ENCODE results near the gene ZNF385A.
A peak's percentile ranks its signal among the peaks of the same experiment; 100 is the strongest.

Gene ZNF385A

GRCh38 chr12:54413284-54414190 lies 29.0 kb upstream of the ZNF385A start:
- Histone ChIP-seq H3K4me1 (ENCODE audit: control insufficient read depth, insufficient read depth, low read length) (peaks cover 1% of the 10 kb centered on the region; the same call in 1 of the 2 replicates), H3K9me3 (ENCODE audit: control insufficient read depth, insufficient read depth, low read length) (no peaks in the 10 kb centered on the region), H3K36me3 (ENCODE audit: control insufficient read depth, insufficient read depth, low read length) (no peaks in the 10 kb centered on the region), H3K4me3 (ENCODE audit: low read length) (no peak overlapping the region), H3K27ac (ENCODE audit: low read length) (no peak overlapping the region), H3K27me3 (ENCODE audit: control insufficient read depth, insufficient read depth, low read length) (no peaks in the 10 kb centered on the region)
- WGBS (ENCODE audit: insufficient coverage, insufficient read length), result no CpG with 5 or more reads among the region's 9 CpGs
- no peak for DNase-seq (ENCODE audit: low read depth, low spot score)

GRCh38 chr12:54412786-54413185 lies 28.3 kb upstream of the ZNF385A start:
- no peak for DNase-seq (ENCODE audit: low read depth, low spot score)
- H3K27ac ChIP-seq (ENCODE audit: low read length), result no peak overlapping the region
- peaks cover 3% of the 10 kb centered on the region for H3K36me3 ChIP-seq (ENCODE audit: control insufficient read depth, insufficient read depth, low read length)
- no CpG with 5 or more reads among the region's 3 CpGs for WGBS (ENCODE audit: insufficient coverage, insufficient read length)
- H3K4me3 ChIP-seq (ENCODE audit: low read length), result no peak overlapping the region
- H3K4me1 ChIP-seq (ENCODE audit: control insufficient read depth, insufficient read depth, low read length), result peaks cover 1% of the 10 kb centered on the region; the same call in 1 of the 2 replicates
- no peaks in the 10 kb centered on the region for H3K27me3 ChIP-seq (ENCODE audit: control insufficient read depth, insufficient read depth, low read length)
- H3K9me3 ChIP-seq (ENCODE audit: control insufficient read depth, insufficient read depth, low read length), result no peaks in the 10 kb centered on the region

DNA sequence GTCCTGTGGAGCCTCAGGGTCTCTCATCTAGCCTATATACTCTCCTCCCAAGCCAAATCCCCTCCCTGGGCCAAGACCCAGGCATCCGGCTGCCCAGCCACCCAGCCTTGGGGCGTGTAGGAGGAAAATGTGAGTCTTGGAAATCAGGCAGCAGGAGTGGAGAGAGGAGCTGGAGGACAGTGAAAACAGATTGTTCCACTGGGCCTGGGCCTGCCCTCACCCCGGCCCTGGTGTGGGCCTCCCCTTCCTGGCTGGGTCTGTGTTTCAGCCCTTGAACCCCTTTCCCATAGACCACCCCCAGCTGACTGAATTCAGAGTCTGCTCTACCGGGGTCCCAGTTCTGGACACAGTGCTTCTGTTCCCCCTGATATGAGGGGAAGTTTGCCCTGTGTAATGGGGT lies 27.8 kb upstream of the ZNF385A start:
- Histone ChIP-seq H3K27me3 (ENCODE audit: control insufficient read depth, insufficient read depth, low read length) (no peaks in the 10 kb centered on the region), H3K27ac (ENCODE audit: low read length) (no peak overlapping the region), H3K4me3 (ENCODE audit: low read length) (no peak overlapping the region), H3K9me3 (ENCODE audit: control insufficient read depth, insufficient read depth, low read length) (no peaks in the 10 kb centered on the region), H3K36me3 (ENCODE audit: control insufficient read depth, insufficient read depth, low read length) (peaks cover 5% of the 10 kb centered on the region), H3K4me1 (ENCODE audit: control insufficient read depth, insufficient read depth, low read length) (peaks cover 1% of the 10 kb centered on the region; the same call in 1 of the 2 replicates)
- no peak for DNase-seq (ENCODE audit: low read depth, low spot score)
- WGBS (ENCODE audit: insufficient coverage, insufficient read length), result no CpG with 5 or more reads among the region's 4 CpGs

DNA sequence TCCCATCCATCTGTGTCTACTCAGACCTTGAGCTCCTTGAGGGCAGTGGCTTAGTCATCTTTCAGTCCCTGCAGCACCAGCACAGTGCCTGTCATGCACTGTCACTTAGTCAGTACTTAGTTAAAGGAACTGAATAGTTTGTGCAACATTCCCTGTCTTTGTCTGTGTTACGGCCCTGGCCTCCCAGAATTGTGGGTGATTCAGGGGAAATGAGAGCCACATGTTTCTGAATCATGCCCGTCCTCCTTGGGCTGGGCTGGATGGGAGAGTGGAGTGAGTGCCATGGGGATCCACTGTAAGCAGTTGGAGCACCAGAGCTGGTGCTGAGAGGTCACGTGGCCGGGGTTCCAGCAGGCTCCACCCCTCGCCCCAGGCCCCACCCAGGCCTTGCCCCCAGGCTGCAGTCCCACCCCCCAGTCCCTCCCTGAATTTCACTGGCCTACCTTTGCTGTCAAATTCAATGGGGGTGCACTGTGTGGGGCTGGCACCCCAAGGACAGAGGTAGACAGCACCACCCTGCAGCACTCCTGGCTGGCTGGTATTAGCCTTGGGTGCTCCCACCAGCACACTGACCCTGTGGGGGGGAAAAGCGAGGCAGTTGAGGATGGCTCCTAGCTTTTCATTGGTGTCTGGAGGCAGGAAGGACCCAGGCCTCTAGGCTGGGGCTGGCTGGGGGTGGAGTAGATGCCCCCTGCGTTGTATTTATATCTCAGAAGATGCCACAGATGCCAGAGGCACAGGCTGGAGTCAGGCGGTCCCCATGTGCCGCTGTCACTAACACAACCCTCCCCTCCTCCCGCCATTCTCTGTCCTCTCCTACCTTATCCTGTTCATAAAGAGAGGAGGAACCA lies 27.1 kb upstream of the ZNF385A start:
- DNase-seq (ENCODE audit: low read depth, low spot score), result no peak
- no peaks in the 10 kb centered on the region for H3K9me3 ChIP-seq (ENCODE audit: control insufficient read depth, insufficient read depth, low read length)
- peaks cover 5% of the 10 kb centered on the region for H3K36me3 ChIP-seq (ENCODE audit: control insufficient read depth, insufficient read depth, low read length)
- H3K4me3 ChIP-seq (ENCODE audit: low read length), result no peak overlapping the region
- H3K27ac ChIP-seq (ENCODE audit: low read length), result no peak overlapping the region
- no CpG with 5 or more reads among the region's 10 CpGs for WGBS (ENCODE audit: insufficient coverage, insufficient read length)
- H3K27me3 ChIP-seq (ENCODE audit: control insufficient read depth, insufficient read depth, low read length), result no peaks in the 10 kb centered on the region
- H3K4me1 ChIP-seq (ENCODE audit: control insufficient read depth, insufficient read depth, low read length), result 0 out of 2 replicates have a peak, but pooled peaks cover 1% of the 10 kb centered on the region

GRCh38 chr12:54409267-54409666 lies 24.7 kb upstream of the ZNF385A start:
- Histone ChIP-seq H3K9me3 (ENCODE audit: control insufficient read depth, insufficient read depth, low read length) (no peaks in the 10 kb centered on the region), H3K36me3 (ENCODE audit: control insufficient read depth, insufficient read depth, low read length) (peaks cover 5% of the 10 kb centered on the region), H3K27ac (ENCODE audit: low read length) (no peak overlapping the region), H3K27me3 (ENCODE audit: control insufficient read depth, insufficient read depth, low read length) (no peaks in the 10 kb centered on the region), H3K4me1 (ENCODE audit: control insufficient read depth, insufficient read depth, low read length) (0 out of 2 replicates have a peak, but pooled peaks cover 1% of the 10 kb centered on the region), H3K4me3 (ENCODE audit: low read length) (no peak overlapping the region)
- no CpG with 5 or more reads among the region's 8 CpGs for WGBS (ENCODE audit: insufficient coverage, insufficient read length)
- no peak for DNase-seq (ENCODE audit: low read depth, low spot score)

DNA sequence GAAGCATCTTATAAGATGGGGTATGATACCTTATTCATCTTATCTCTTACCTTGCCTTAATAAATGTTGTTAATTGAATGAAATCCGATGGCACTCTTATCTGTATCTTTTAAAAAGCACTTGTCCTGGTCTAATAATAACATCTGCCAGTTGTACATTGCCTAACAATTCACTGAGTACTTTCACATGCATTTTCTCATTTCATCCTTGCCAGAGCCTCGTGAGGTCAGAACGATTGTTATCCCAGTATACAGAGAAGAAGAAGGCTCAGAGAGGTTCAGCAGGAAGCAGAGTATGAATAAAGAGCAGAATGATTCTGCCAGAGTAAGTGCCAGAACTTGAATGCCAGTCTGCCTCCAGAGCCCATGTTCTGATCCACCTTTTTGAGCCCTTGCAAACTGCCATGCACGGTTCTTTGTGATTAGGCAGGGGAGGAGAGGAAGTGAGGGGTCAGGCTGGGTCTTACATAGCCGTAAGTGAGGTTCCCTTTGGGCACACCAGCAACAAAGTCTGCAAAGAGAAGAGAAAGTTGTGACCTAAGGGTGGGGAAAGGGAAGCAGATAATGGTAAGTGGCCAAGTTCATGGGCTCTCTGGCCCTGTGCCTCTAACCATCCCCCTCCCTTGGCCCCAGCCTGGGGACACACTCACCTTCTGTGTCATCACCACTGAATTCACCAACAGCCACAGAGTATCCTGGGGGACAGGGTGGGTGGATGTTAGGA lies 22.8 kb upstream of the ZNF385A start:
- no peak overlapping the region for H3K4me3 ChIP-seq (ENCODE audit: low read length)
- H3K27ac ChIP-seq (ENCODE audit: low read length), result no peak overlapping the region
- no CpG with 5 or more reads among the region's 5 CpGs for WGBS (ENCODE audit: insufficient coverage, insufficient read length)
- no peak for DNase-seq (ENCODE audit: low read depth, low spot score)
- H3K9me3 ChIP-seq (ENCODE audit: control insufficient read depth, insufficient read depth, low read length), result no peaks in the 10 kb centered on the region
- peaks cover 7% of the 10 kb centered on the region for H3K36me3 ChIP-seq (ENCODE audit: control insufficient read depth, insufficient read depth, low read length)
- H3K27me3 ChIP-seq (ENCODE audit: control insufficient read depth, insufficient read depth, low read length), result no peaks in the 10 kb centered on the region
- H3K4me1 ChIP-seq (ENCODE audit: control insufficient read depth, insufficient read depth, low read length), result no peaks in the 10 kb centered on the region

DNA sequence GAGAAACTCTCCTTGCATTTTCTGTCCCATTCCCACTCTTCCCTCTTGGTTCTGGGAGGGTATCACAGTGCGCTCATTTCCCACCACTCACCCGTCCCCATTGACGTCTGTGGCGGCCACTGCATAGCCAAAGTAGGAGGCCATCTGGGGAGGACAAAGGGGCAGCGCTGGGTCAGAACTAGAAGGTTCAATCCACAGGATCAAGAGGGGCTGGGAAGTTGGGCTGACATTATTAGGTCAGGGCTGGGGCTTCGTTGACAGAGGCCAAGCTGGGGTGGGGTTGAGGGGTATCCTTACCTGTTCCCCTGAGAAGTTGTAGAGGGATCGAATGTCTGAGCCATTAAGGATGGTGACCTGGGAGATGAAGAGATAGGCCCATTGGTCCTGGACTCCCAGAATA lies 21.0 kb upstream of the ZNF385A start:
- Histone ChIP-seq H3K4me1 (ENCODE audit: control insufficient read depth, insufficient read depth, low read length) (no peaks in the 10 kb centered on the region), H3K27ac (ENCODE audit: low read length) (no peak overlapping the region), H3K36me3 (ENCODE audit: control insufficient read depth, insufficient read depth, low read length) (peaks cover 15% of the 10 kb centered on the region)

DNA sequence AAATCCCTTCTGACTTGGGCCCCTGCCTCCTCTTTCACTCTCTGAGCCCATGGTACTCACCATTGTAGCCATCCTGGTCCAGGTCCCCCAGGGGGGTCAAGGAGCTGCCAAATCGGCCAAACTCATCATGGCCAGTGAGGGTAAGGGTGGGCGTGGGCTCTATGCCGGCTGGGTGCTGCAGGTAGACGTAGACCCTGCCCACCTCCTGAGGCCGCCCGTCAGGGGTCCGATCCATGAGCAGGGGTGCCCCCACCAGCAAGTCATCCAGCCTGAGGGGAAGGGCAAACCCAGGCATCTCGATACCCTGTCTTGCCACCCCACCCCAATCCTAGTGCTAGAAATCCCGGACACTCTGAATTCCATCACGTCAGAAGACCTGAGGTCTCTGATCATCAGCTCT lies 20.6 kb upstream of the ZNF385A start:
- Histone ChIP-seq H3K27me3 (ENCODE audit: control insufficient read depth, insufficient read depth, low read length) (no peaks in the 10 kb centered on the region), H3K4me1 (ENCODE audit: control insufficient read depth, insufficient read depth, low read length) (no peaks in the 10 kb centered on the region), H3K4me3 (ENCODE audit: low read length) (no peak overlapping the region), H3K9me3 (ENCODE audit: control insufficient read depth, insufficient read depth, low read length) (no peaks in the 10 kb centered on the region), H3K27ac (ENCODE audit: low read length) (no peak overlapping the region), H3K36me3 (ENCODE audit: control insufficient read depth, insufficient read depth, low read length) (peaks cover 16% of the 10 kb centered on the region)
- WGBS (ENCODE audit: insufficient coverage, insufficient read length), result no CpG with 5 or more reads among the region's 10 CpGs
- DNase-seq (ENCODE audit: low read depth, low spot score), result no peak

More for the DNA sequence above, 21.0 kb upstream of the ZNF385A start:
- no peaks in the 10 kb centered on the region for H3K9me3 ChIP-seq (ENCODE audit: control insufficient read depth, insufficient read depth, low read length)
- H3K4me3 ChIP-seq (ENCODE audit: low read length), result no peak overlapping the region
- DNase-seq (ENCODE audit: low read depth, low spot score), result no peak
- no CpG with 5 or more reads among the region's 7 CpGs for WGBS (ENCODE audit: insufficient coverage, insufficient read length)
- no peaks in the 10 kb centered on the region for H3K27me3 ChIP-seq (ENCODE audit: control insufficient read depth, insufficient read depth, low read length)

DNA sequence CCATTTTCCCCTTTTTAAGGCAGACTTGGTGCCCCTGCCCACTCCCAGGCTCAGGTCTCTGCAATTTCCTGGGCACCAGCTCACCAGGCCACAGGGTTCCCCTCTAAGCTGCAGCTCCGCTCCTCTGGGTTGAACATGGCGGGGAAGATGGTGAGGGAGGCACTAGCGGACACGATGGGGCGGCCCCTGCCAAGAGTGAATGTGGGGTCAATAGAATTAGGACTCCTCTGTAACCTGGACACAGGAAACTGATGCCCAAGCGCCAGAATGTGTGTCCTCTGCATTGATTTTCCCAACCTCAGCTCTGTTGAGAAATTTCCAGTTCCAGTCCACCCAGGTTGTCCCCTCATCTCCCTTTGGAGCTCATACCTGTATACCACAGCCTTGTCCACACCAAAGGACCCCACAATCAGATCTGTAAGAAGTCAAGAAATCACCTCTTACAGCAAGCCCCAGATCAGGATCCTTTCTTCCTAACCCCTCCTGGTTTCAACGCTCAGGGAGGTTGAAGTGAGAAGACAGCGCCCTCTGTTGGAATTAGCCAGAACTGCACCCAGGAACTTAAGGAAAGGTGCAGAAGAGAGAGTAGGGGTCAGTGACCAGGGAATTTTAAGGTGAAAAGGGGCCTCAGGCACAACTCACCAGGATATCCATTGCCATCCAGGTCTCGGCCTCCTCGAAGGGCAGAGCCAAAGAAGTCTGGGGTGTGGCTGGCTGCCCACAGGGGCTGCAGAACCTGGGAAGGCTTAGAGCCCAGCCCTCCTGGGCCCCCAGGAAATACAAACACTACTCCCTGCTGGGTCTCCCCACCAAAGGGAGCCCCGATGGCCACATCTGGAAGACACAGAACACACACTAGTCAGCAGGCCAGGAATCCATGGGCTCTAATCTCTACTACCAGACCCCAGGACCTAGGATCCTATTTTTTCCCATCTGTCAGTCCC lies 19.8 kb upstream of the ZNF385A start:
- Histone ChIP-seq H3K4me1 (ENCODE audit: control insufficient read depth, insufficient read depth, low read length) (no peaks in the 10 kb centered on the region), H3K9me3 (ENCODE audit: control insufficient read depth, insufficient read depth, low read length) (no peaks in the 10 kb centered on the region), H3K4me3 (ENCODE audit: low read length) (no peak overlapping the region), H3K27me3 (ENCODE audit: control insufficient read depth, insufficient read depth, low read length) (no peaks in the 10 kb centered on the region), H3K36me3 (ENCODE audit: control insufficient read depth, insufficient read depth, low read length) (peaks cover 16% of the 10 kb centered on the region), H3K27ac (ENCODE audit: low read length) (no peak overlapping the region)
- no CpG with 5 or more reads among the region's 11 CpGs for WGBS (ENCODE audit: insufficient coverage, insufficient read length)
- peak; percentile 76 for DNase-seq (ENCODE audit: low read depth, low spot score)
